Keratinocyte (primary cell): ENCODE measurements around the gene TMEFF2. TPM values are rescaled to one million over a fixed set of nuclear protein-coding genes. Genes with fewer than 3 reads are reported as not detected.
"Not testable (repeated sequence)": the region's sequence is repeated elsewhere in the genome, so short reads cannot be mapped to it uniquely, and the experiment has no call there.

ENCODE experiments used
- DNase-seq: peaks from one replicate; pipeline ENCODE4 v3.0.0-alpha.2; 2011; ENCODE audit warnings: low read depth, missing footprints, low spot score
- FAIRE-seq: peaks from 2 replicates; lab custom pipeline; 2011; peaks lifted over from hg19 to GRCh38; lab: Jason Lieb, UNC
- H2AFZ ChIP-seq: 2 replicates; pipeline ENCODE4 v1.6.0; 2012; ENCODE audit warnings: low read length, control low read depth, inconsistent platforms; ENCODE audit not compliant: control insufficient read depth
- H3K27ac ChIP-seq: 2 replicates; pipeline ENCODE4 v1.5.1; 2011; ENCODE audit warnings: low read length; ENCODE audit not compliant: control insufficient read depth, insufficient read depth
- H3K27me3 ChIP-seq: 3 replicates; pipeline ENCODE4 v1.6.0; 2011; ENCODE audit warnings: low read length; ENCODE audit not compliant: control insufficient read depth, insufficient read depth; ENCODE audit errors: extremely low read depth
- H3K36me3 ChIP-seq, 2 experiments: 2 replicates in 1 of 2; 3 replicates in 1 of 2; pipeline ENCODE4 v1.5.1; 2011; ENCODE audit warnings: low read length in 2 of 2, mild to moderate bottlenecking in 1 of 2; ENCODE audit not compliant: control insufficient read depth in 2 of 2, insufficient read depth in 2 of 2; ENCODE audit errors: extremely low read depth in 1 of 2
- H3K4me1 ChIP-seq: 3 replicates; pipeline ENCODE4 v1.5.1; 2011; ENCODE audit warnings: low read length; ENCODE audit not compliant: control insufficient read depth, insufficient read depth; ENCODE audit errors: extremely low read depth
- H3K4me2 ChIP-seq: 3 replicates; pipeline ENCODE4 v1.6.0; 2011; ENCODE audit warnings: low read depth, low read length; ENCODE audit not compliant: control insufficient read depth, insufficient read depth; ENCODE audit errors: extremely low read depth
- H3K4me3 ChIP-seq, 3 experiments: fragments of 200-600 bp in 1 of 3; sonication (generic) in 1 of 3; 2 replicates in 2 of 3; 3 replicates in 1 of 3; pipeline ENCODE4 v1.5.1; 2011 to 2016; ENCODE audit warnings: low read length in 3 of 3, mild to moderate bottlenecking in 3 of 3, control low read depth in 2 of 3, inconsistent platforms in 1 of 3, low read depth in 1 of 3, mixed read lengths in 1 of 3, mixed run types in 1 of 3, moderate library complexity in 1 of 3; ENCODE audit not compliant: control insufficient read depth in 2 of 3, insufficient read depth in 2 of 3; ENCODE audit errors: extremely low read depth in 1 of 3
- H3K79me2 ChIP-seq: 2 replicates; pipeline ENCODE4 v1.6.0; 2012; ENCODE audit warnings: low read length; ENCODE audit not compliant: control insufficient read depth, insufficient read depth
- H3K9ac ChIP-seq: 3 replicates; pipeline ENCODE4 v1.6.0; 2011; ENCODE audit warnings: low read length; ENCODE audit not compliant: control insufficient read depth, insufficient read depth; ENCODE audit errors: extremely low read depth
- H3K9me1 ChIP-seq: 3 replicates; pipeline ENCODE4 v1.6.0; 2011; ENCODE audit warnings: low read length; ENCODE audit not compliant: control insufficient read depth, insufficient read depth; ENCODE audit errors: extremely low read depth
- H3K9me3 ChIP-seq: 2 replicates; pipeline ENCODE4 v1.5.1; 2012; ENCODE audit warnings: low read depth, low read length; ENCODE audit not compliant: control insufficient read depth
- H4K20me1 ChIP-seq: 3 replicates; pipeline ENCODE4 v1.6.0; 2011; ENCODE audit warnings: low read length; ENCODE audit not compliant: control insufficient read depth, insufficient read depth; ENCODE audit errors: extremely low read depth
- CTCF ChIP-seq, 3 experiments: IDR thresholded peaks in 1 of 3; conservative IDR thresholded peaks in 1 of 3; optimal IDR thresholded peaks in 1 of 3; 2 replicates in 2 of 3; 3 replicates in 1 of 3; pipeline versions ENCODE3 to v1.5.1; 2011; ENCODE audit warnings: low read length in 3 of 3, mild to moderate bottlenecking in 3 of 3, moderate library complexity in 2 of 3, control low read depth in 1 of 3, inconsistent platforms in 1 of 3; ENCODE audit not compliant: insufficient read depth in 2 of 3; ENCODE audit errors: extremely low read depth in 1 of 3
- EZH2 ChIP-seq: IDR thresholded peaks from one replicate; pipeline ENCODE4 v1.6.1; 2012; ENCODE audit warnings: inconsistent platforms, mild to moderate bottlenecking, low read length, moderate library complexity
- dilution Hi-C: fragments of 300-500 bp; cut with MboI; formaldehyde crosslinking; loops from one replicate; pipeline ENCODE4 v1.7.0; 2020; ENCODE audit warnings: low sequenced_read_pairs; ENCODE audit not compliant: extremely low pct_ligation_motif_present
- polyA plus RNA-seq, 5 experiments: library from polyadenylated mRNA; depleted of rRNA in 3 of 5; stranded (reverse) in 3 of 5; stranded (forward) in 1 of 5; unstranded in 1 of 5; fragments of >200 nt; gene quantifications; 1 replicate in 1 of 5; 2 replicates in 3 of 5; 3 replicates in 1 of 5; pipeline versions ENCODE4 v1.2.1 to v1.2.3, GENCODE V29; 2011 to 2012; ENCODE audit warnings: missing spikeins in 2 of 5, low read depth in 1 of 5, low replicate concordance in 1 of 5

TMEFF2 gene
- polyA plus RNA-seq, 1 donor (not counting 4 experiments of a cell fraction or from before 2014, with no cell fraction given), result not detected

GRCh38 chr2:191922736-191923651 is 271.7 kb downstream of the TMEFF2 start:
- Histone ChIP-seq H3K9me3 (no peaks in the 10 kb centered on the region), H4K20me1 (no peaks in the 10 kb centered on the region), H3K4me2 (no peak overlapping the region), H3K27ac (no peak overlapping the region), H3K9me1 (no peaks in the 10 kb centered on the region), H3K27me3 (no peaks in the 10 kb centered on the region), H3K79me2 (no peaks in the 10 kb centered on the region), H2AFZ (no peak overlapping the region), H3K4me1 (no peaks in the 10 kb centered on the region), H3K9ac (no peak overlapping the region), H3K4me3 (no peak overlapping the region), H3K36me3 (no peaks in the 10 kb centered on the region)
- DNase-seq (no peak), FAIRE-seq (no peak)
- TF ChIP-seq CTCF (optimal IDR thresholded peaks at IDR 0.05 in 1 of 3, IDR thresholded peaks at IDR 0.05 in 1 of 3, conservative IDR thresholded peaks at IDR 0.05 in 1 of 3; ENCODE audit: extremely low read depth in 1 of 3, insufficient read depth in 2 of 3, low read length in 3 of 3), result no peak
- no peak for TF ChIP-seq EZH2
- dilution Hi-C loops, result no loop called here

GRCh38 chr2:191921650-191922049 is 273.1 kb downstream of the TMEFF2 start:
- H4K20me1 ChIP-seq, H3K4me3 ChIP-seq, H3K4me2 ChIP-seq, H3K4me1 ChIP-seq, H2AFZ ChIP-seq, H3K9ac ChIP-seq, H3K9me1 ChIP-seq, H3K9me3 ChIP-seq, H3K27me3 ChIP-seq, H3K27ac ChIP-seq, DNase-seq, H3K79me2 ChIP-seq, FAIRE-seq, dilution Hi-C loops, H3K36me3 ChIP-seq: not testable (repeated sequence)
